Activated naive CD4-positive, alpha-beta T cell treated with anti-CD3 and anti-CD28 coated beads for 36 hours (primary cell): ENCODE measurements around the gene ID3. TPM values are rescaled to one million over a fixed set of nuclear protein-coding genes. Genes with fewer than 3 reads are reported as not detected.

ENCODE experiments used
- CTCF ChIA-PET: fragments of 350-600 bp; sonication (Branson Sonifier 250); formaldehyde crosslinking; loops from one replicate; lab custom pipeline; 2021; ENCODE audit warnings: antibody characterized with exemption; lab: Charles Lee
- DNase-seq: peaks from one replicate; pipeline ENCODE4 v3.0.0-alpha.2; 2020
- H3K27ac Mint-ChIP-seq: one replicate; pipeline ENCODE4 v1.8.0; 2021; ENCODE audit warnings: mild to moderate bottlenecking, mixed read lengths
- H3K27me3 Mint-ChIP-seq: one replicate; pipeline ENCODE4 v1.8.0; 2021; ENCODE audit warnings: low read depth, mixed read lengths
- H3K36me3 Mint-ChIP-seq: one replicate; pipeline ENCODE4 v1.8.0; 2021; ENCODE audit warnings: low read depth, mixed read lengths
- H3K4me1 Mint-ChIP-seq: one replicate; pipeline ENCODE4 v1.8.0; 2021; ENCODE audit warnings: low read depth, mixed read lengths
- H3K4me3 Mint-ChIP-seq: one replicate; pipeline ENCODE4 v1.8.0; 2021; ENCODE audit warnings: mild to moderate bottlenecking, moderate library complexity, mixed read lengths
- H3K9me3 Mint-ChIP-seq: one replicate; pipeline ENCODE4 v1.8.0; 2021; ENCODE audit warnings: mixed read lengths
- intact Hi-C: fragments of 100-400 bp; cut with micrococcal nuclease; formaldehyde crosslinking; loops from one replicate; pipeline ENCODE4 v1.15.1; 2023
- total RNA-seq, 2 experiments: library from RNA; stranded (reverse); gene quantifications; one replicate each; pipeline ENCODE4 v1.2.3, GENCODE V29; 2021

ID3 gene
- total RNA-seq, 2 experiments from 2014 or later, result 69.5 to 74.6 TPM

- Mint-ChIP-seq H3K4me3 (no peak overlapping the region), H3K27ac (no peak overlapping the region), H3K9me3 (no peaks in the 10 kb centered on the region), H3K4me1 (peaks cover 48% of the 10 kb centered on the region), H3K36me3 (peaks cover 18% of the 10 kb centered on the region), H3K27me3 (peaks cover 3% of the 10 kb centered on the region)
- CTCF ChIA-PET, result interaction anchor here (1.2 kb wide), 1 partner anchor 73 kb away, joined by 4 read pairs; no protein-coding TSS in a partner anchor
- intact Hi-C loops, result no loop called here
- no peak for DNase-seq
Measured at GRCh38 chr1:23561076-23561812, 1.9 kb upstream of the ID3 start.

GRCh38 chr1:23559985-23560741 lies 862 bp upstream of the ID3 start:
- H3K4me1 Mint-ChIP-seq, result peaks cover 59% of the 10 kb centered on the region
- DNase-seq, result no peak
- peaks cover 3% of the 10 kb centered on the region for H3K27me3 Mint-ChIP-seq
- peak overlapping the region; percentile 82 for H3K4me3 Mint-ChIP-seq
- intact Hi-C loops, result loop anchor here (1.0 to 10.0 kb wide), 7 partner anchors 17 to 1085 kb away; partner anchors contain the start of genes PNRC2 and SRRM1
- no peaks in the 10 kb centered on the region for H3K9me3 Mint-ChIP-seq
- CTCF ChIA-PET, result interaction anchor here (0.6 to 3.2 kb wide), 9 partner anchors 10 to 78 kb away, joined by 3 to 25 read pairs (median 5); no protein-coding TSS in a partner anchor
- peak overlapping the region; percentile 84 for H3K27ac Mint-ChIP-seq
- H3K36me3 Mint-ChIP-seq, result peaks cover 18% of the 10 kb centered on the region

- Mint-ChIP-seq H3K27me3 (peaks cover 3% of the 10 kb centered on the region), H3K4me3 (peak overlapping the region; percentile 82), H3K36me3 (peaks cover 18% of the 10 kb centered on the region), H3K9me3 (no peaks in the 10 kb centered on the region), H3K27ac (peak overlapping the region; percentile 84), H3K4me1 (peaks cover 67% of the 10 kb centered on the region)
- intact Hi-C loops, result loop anchor here (1.0 to 10.0 kb wide), 7 partner anchors 18 to 1086 kb away; partner anchors contain the start of genes PNRC2 and SRRM1
- CTCF ChIA-PET, result interaction anchor here (0.6 to 3.2 kb wide), 14 partner anchors 11 to 133 kb away, joined by 3 to 25 read pairs (median 5); partner anchors contain the start of gene RPL11
- DNase-seq, result peak; percentile 58
Measured at GRCh38 chr1:23558872-23559135, 497 bp downstream of the ID3 start.

- H3K27me3 Mint-ChIP-seq, result peaks cover 3% of the 10 kb centered on the region
- H3K4me1 Mint-ChIP-seq, result peaks cover 68% of the 10 kb centered on the region
- no peaks in the 10 kb centered on the region for H3K9me3 Mint-ChIP-seq
- H3K36me3 Mint-ChIP-seq, result peaks cover 18% of the 10 kb centered on the region
- peak; percentile 58 for DNase-seq
- peak overlapping the region; percentile 84 for H3K27ac Mint-ChIP-seq
- CTCF ChIA-PET, result interaction anchor here (0.6 to 3.2 kb wide), 15 partner anchors 10 to 134 kb away, joined by 3 to 25 read pairs (median 5); partner anchors contain the start of gene RPL11
- intact Hi-C loops, result loop anchor here (2.0 to 10.0 kb wide), 3 partner anchors 54 to 1086 kb away; partner anchors contain the start of genes PNRC2 and SRRM1
- peak overlapping the region; percentile 82 for H3K4me3 Mint-ChIP-seq
Measured at GRCh38 chr1:23558140-23558871, 995 bp downstream of the ID3 start.

- Mint-ChIP-seq H3K36me3 (peaks cover 18% of the 10 kb centered on the region), H3K9me3 (no peaks in the 10 kb centered on the region), H3K4me1 (peaks cover 62% of the 10 kb centered on the region), H3K27ac (peak overlapping the region; percentile 84), H3K4me3 (peak overlapping the region; percentile 82), H3K27me3 (peaks cover 3% of the 10 kb centered on the region)
- CTCF ChIA-PET, result interaction anchor here (1.1 to 3.2 kb wide), 7 partner anchors 9 to 80 kb away, joined by 4 to 25 read pairs (median 10); no protein-coding TSS in a partner anchor
- peak; percentile 55 for DNase-seq
- intact Hi-C loops, result loop anchor here (2.0 to 10.0 kb wide), 3 partner anchors 55 to 1087 kb away; partner anchors contain the start of genes PNRC2 and SRRM1
Measured at GRCh38 chr1:23557471-23558124, 1.7 kb downstream of the ID3 start.

- DNase-seq, result no peak
- Mint-ChIP-seq H3K9me3 (no peaks in the 10 kb centered on the region), H3K4me1 (peaks cover 56% of the 10 kb centered on the region), H3K27ac (peak overlapping the region; percentile 84), H3K36me3 (peaks cover 18% of the 10 kb centered on the region), H3K4me3 (peak overlapping the region; percentile 82), H3K27me3 (peaks cover 3% of the 10 kb centered on the region)
- intact Hi-C loops, result loop anchor here (10.0 kb wide), 2 partner anchors 398 to 1088 kb away; partner anchors contain the start of genes PNRC2 and SRRM1
- CTCF ChIA-PET, result interaction anchor here (1.1 to 9.4 kb wide), 7 partner anchors 12 to 81 kb away, joined by 4 to 228 read pairs (median 10); no protein-coding TSS in a partner anchor
Measured at GRCh38 chr1:23556635-23557470, 2.4 kb downstream of the ID3 start.

- CTCF ChIA-PET, result interaction anchor here (0.6 to 9.4 kb wide), 13 partner anchors 11 to 131 kb away, joined by 3 to 228 read pairs (median 6); partner anchors contain the start of gene E2F2
- peaks cover 18% of the 10 kb centered on the region for H3K36me3 Mint-ChIP-seq
- no peaks in the 10 kb centered on the region for H3K9me3 Mint-ChIP-seq
- H3K27me3 Mint-ChIP-seq, result no peaks in the 10 kb centered on the region
- peak; percentile 25 for DNase-seq
- H3K4me1 Mint-ChIP-seq, result peaks cover 52% of the 10 kb centered on the region
- peak overlapping the region; percentile 52 for H3K27ac Mint-ChIP-seq
- intact Hi-C loops, result loop anchor here (1.0 to 10.0 kb wide), 3 partner anchors 79 to 1089 kb away; partner anchors contain the start of genes PNRC2 and SRRM1
- H3K4me3 Mint-ChIP-seq, result peak overlapping the region; percentile 82
Measured at GRCh38 chr1:23555986-23556634, 3.2 kb downstream of the ID3 start.

- Mint-ChIP-seq H3K9me3 (no peaks in the 10 kb centered on the region), H3K4me1 (peaks cover 47% of the 10 kb centered on the region), H3K27ac (peak overlapping the region; percentile 83), H3K27me3 (no peaks in the 10 kb centered on the region), H3K36me3 (peaks cover 18% of the 10 kb centered on the region), H3K4me3 (peak overlapping the region; percentile 82)
- CTCF ChIA-PET, result interaction anchor here (0.6 to 9.4 kb wide), 18 partner anchors 10 to 130 kb away, joined by 3 to 228 read pairs (median 4); partner anchors contain the start of gene E2F2
- DNase-seq, result no peak
- intact Hi-C loops, result loop anchor here (1.0 to 10.0 kb wide), 3 partner anchors 80 to 1089 kb away; partner anchors contain the start of genes PNRC2 and SRRM1
Measured at GRCh38 chr1:23555270-23555985, 3.9 kb downstream of the ID3 start.

GRCh38 chr1:23554481-23555269 lies 4.6 kb downstream of the ID3 start:
- intact Hi-C loops, result loop anchor here (1.0 to 10.0 kb wide), 4 partner anchors 81 to 1090 kb away; partner anchors contain the start of genes PNRC2 and SRRM1
- peak overlapping the region; percentile 86 for H3K4me3 Mint-ChIP-seq
- no peaks in the 10 kb centered on the region for H3K9me3 Mint-ChIP-seq
- H3K27ac Mint-ChIP-seq, result peak overlapping the region; percentile 84
- CTCF ChIA-PET, result interaction anchor here (0.7 to 9.4 kb wide), 17 partner anchors 9 to 129 kb away, joined by 3 to 228 read pairs (median 4); partner anchors contain the start of gene E2F2
- DNase-seq, result peak; percentile 86
- H3K27me3 Mint-ChIP-seq, result no peaks in the 10 kb centered on the region
- H3K36me3 Mint-ChIP-seq, result peaks cover 18% of the 10 kb centered on the region
- H3K4me1 Mint-ChIP-seq, result peaks cover 41% of the 10 kb centered on the region
